ENCODE data around the gene HSPA4.

The HSPA4 gene

GRCh38 chr5:133122711-133123110 is 70.9 kb downstream of the HSPA4 start:
- TF ChIP-seq CTCF (IDR thresholded peaks at IDR 0.05; ENCODE audit: low read depth, low read length): no peak
- no peak overlapping the region for H3K4me3 ChIP-seq (ENCODE audit: low read depth, low read length)
- no peak overlapping the region for H3K27ac ChIP-seq
- no peaks in the 10 kb centered on the region for H3K9me3 ChIP-seq (ENCODE audit: severe bottlenecking)
- H3K27me3 ChIP-seq (ENCODE audit: insufficient read depth, low read depth, severe bottlenecking): no peaks in the 10 kb centered on the region
- DNase-seq: no peak
- H3K36me3 ChIP-seq: no peaks in the 10 kb centered on the region

GRCh38 chr5:133123297-133123696 is 71.5 kb downstream of the HSPA4 start:
- H3K9me3 ChIP-seq (ENCODE audit: severe bottlenecking): no peaks in the 10 kb centered on the region
- H3K27me3 ChIP-seq (ENCODE audit: insufficient read depth, low read depth, severe bottlenecking): no peaks in the 10 kb centered on the region
- H3K4me3 ChIP-seq (ENCODE audit: low read depth, low read length): no peak overlapping the region
- DNase-seq: no peak
- TF ChIP-seq CTCF (IDR thresholded peaks at IDR 0.05; ENCODE audit: low read depth, low read length): no peak
- H3K36me3 ChIP-seq: no peaks in the 10 kb centered on the region
- no peak overlapping the region for H3K27ac ChIP-seq

- no peak overlapping the region for H3K27ac ChIP-seq
- no peak for DNase-seq
- no peak overlapping the region for H3K4me3 ChIP-seq (ENCODE audit: low read depth, low read length)
Observed at GRCh38 chr5:133124891-133125290, 73.1 kb downstream of the HSPA4 start.

GRCh38 chr5:133128066-133128465 is 76.3 kb downstream of the HSPA4 start:
- no peak overlapping the region for H3K27ac ChIP-seq
- no peak for TF ChIP-seq CTCF (IDR thresholded peaks at IDR 0.05; ENCODE audit: low read depth, low read length)
- no peak for DNase-seq
- H3K4me3 ChIP-seq (ENCODE audit: low read depth, low read length): no peak overlapping the region
- H3K27me3 ChIP-seq (ENCODE audit: insufficient read depth, low read depth, severe bottlenecking): no peaks in the 10 kb centered on the region
- H3K36me3 ChIP-seq: no peaks in the 10 kb centered on the region
- H3K9me3 ChIP-seq (ENCODE audit: severe bottlenecking): no peaks in the 10 kb centered on the region

More at GRCh38 chr5:133124891-133125290, 73.1 kb downstream of the HSPA4 start:
- H3K27me3 ChIP-seq (ENCODE audit: insufficient read depth, low read depth, severe bottlenecking): no peaks in the 10 kb centered on the region
- H3K36me3 ChIP-seq: no peaks in the 10 kb centered on the region
- no peaks in the 10 kb centered on the region for H3K9me3 ChIP-seq (ENCODE audit: severe bottlenecking)
- no peak for TF ChIP-seq CTCF (IDR thresholded peaks at IDR 0.05; ENCODE audit: low read depth, low read length)

GRCh38 chr5:133129289-133129688 is 77.5 kb downstream of the HSPA4 start:
- TF ChIP-seq CTCF (IDR thresholded peaks at IDR 0.05; ENCODE audit: low read depth, low read length): no peak
- Histone ChIP-seq H3K27ac (no peak overlapping the region), H3K36me3 (no peaks in the 10 kb centered on the region), H3K4me3 (ENCODE audit: low read depth, low read length) (no peak overlapping the region), H3K27me3 (ENCODE audit: insufficient read depth, low read depth, severe bottlenecking) (no peaks in the 10 kb centered on the region), H3K9me3 (ENCODE audit: severe bottlenecking) (peaks cover 3% of the 10 kb centered on the region)
- DNase-seq: no peak

GRCh38 chr5:133129950-133130349 is 78.1 kb downstream of the HSPA4 start:
- Histone ChIP-seq H3K27ac (no peak overlapping the region), H3K4me3 (ENCODE audit: low read depth, low read length) (no peak overlapping the region), H3K9me3 (ENCODE audit: severe bottlenecking) (peaks cover 5% of the 10 kb centered on the region), H3K27me3 (ENCODE audit: insufficient read depth, low read depth, severe bottlenecking) (no peaks in the 10 kb centered on the region), H3K36me3 (no peaks in the 10 kb centered on the region)
- DNase-seq: no peak
- TF ChIP-seq CTCF (IDR thresholded peaks at IDR 0.05; ENCODE audit: low read depth, low read length): no peak

All from WERI-Rb-1 (cell line).